Spleen (tissue), 11 donors: ENCODE data around the gene AIRE. TPM values are rescaled to one million over a fixed set of nuclear protein-coding genes. Genes with fewer than 3 reads are reported as not detected.

Experiments
- DNase-seq: peaks from one replicate; pipeline ENCODE4 v3.0.0-alpha.2; 2020
- H3K27ac ChIP-seq, 8 donors: fragments of 200-600 bp; sonication (generic) in 7 of 8; 1 replicate in 4 of 8; 2 replicates in 4 of 8; pipeline versions ENCODE4 v1.5.0 to v1.8.0; 2016 to 2021; ENCODE audit warnings: inconsistent platforms in 4 of 8, mild to moderate bottlenecking in 4 of 8, moderate library complexity in 1 of 8
- H3K27me3 ChIP-seq, 7 donors: fragments of 200-600 bp; sonication (generic) in 6 of 7; replicated peaks in 1 of 7; 1 replicate in 4 of 7; 2 replicates in 3 of 7; pipeline versions ENCODE4 v1.5.0 to v1.8.0; 2016 to 2021; ENCODE audit warnings: inconsistent platforms in 3 of 7, mild to moderate bottlenecking in 1 of 7
- H3K36me3 ChIP-seq, 6 donors: fragments of 200-600 bp; sonication (generic) in 5 of 6; 1 replicate in 4 of 6; 2 replicates in 2 of 6; pipeline versions ENCODE4 v1.5.0 to v1.8.0; 2016 to 2021; ENCODE audit warnings: inconsistent platforms in 2 of 6
- H3K4me1 ChIP-seq, 6 donors: fragments of 200-600 bp; sonication (generic) in 5 of 6; 1 replicate in 3 of 6; 2 replicates in 3 of 6; pipeline versions ENCODE4 v1.5.0 to v1.8.0; 2016 to 2021; ENCODE audit warnings: inconsistent platforms in 3 of 6
- H3K4me3 ChIP-seq, 8 donors: fragments of 200-600 bp; sonication (generic) in 7 of 8; 1 replicate in 4 of 8; 2 replicates in 4 of 8; pipeline versions ENCODE4 v1.5.0 to v1.8.0; 2016 to 2021; ENCODE audit warnings: inconsistent platforms in 4 of 8, mild to moderate bottlenecking in 4 of 8, moderate library complexity in 2 of 8
- H3K9me3 ChIP-seq, 8 donors: fragments of 200-600 bp; sonication (generic) in 7 of 8; 1 replicate in 4 of 8; 2 replicates in 4 of 8; pipeline versions ENCODE4 v1.5.0 to v1.8.0; 2016 to 2021; ENCODE audit warnings: inconsistent platforms in 4 of 8
- POLR2A ChIP-seq, 3 donors: fragments of 450-650 bp; IDR thresholded peaks; one replicate each; pipeline ENCODE4 v1.5.1; 2017; ENCODE audit warnings: antibody characterized with exemption in 3 of 3, mild to moderate bottlenecking in 1 of 3
- POLR2AphosphoS5 ChIP-seq, 3 donors: sonication (generic); formaldehyde crosslinking; IDR thresholded peaks; one replicate each; pipeline ENCODE4 v1.5.1; 2017; ENCODE audit warnings: antibody characterized with exemption in 3 of 3
- WGBS, 5 donors: extraction: QIAGEN DNeasy Blood & Tissue Kit in 3 of 5; methylation state at CpG; one replicate each; pipeline versions ENCODE4 v1.1.5 to v1.1.7; 2013 to 2018; 5-methylcytosine and 5-hydroxymethylcytosine counted together
- intact Hi-C: fragments of 100-400 bp; cut with DNase I; formaldehyde crosslinking; loops from one replicate; pipeline ENCODE4 v1.15.0; 2023; ENCODE audit warnings: low total_unique reads
- polyA plus RNA-seq, 3 donors: library from polyadenylated mRNA; stranded (reverse); fragments of 200-250 nt; gene quantifications; one replicate each; pipeline ENCODE4 v1.2.1, GENCODE V29; 2013
- total RNA-seq, 7 donors: library from RNA; depleted of rRNA in 3 of 7; stranded (reverse); fragments of >200 nt in 3 of 7; fragmentation: NEBNext Ultra II Directional in 4 of 7; extraction: Animal tissue kit (Norgen Biotek cat#: 25700) in 4 of 7; gene quantifications; one replicate each; pipeline versions ENCODE4 v1.1.0 to v1.2.1, GENCODE V29; 2016 to 2021
- TF ChIP-seq, protein P1 (sequence below), 11 experiments: fragments of 200-600 bp in 7 of 11; fragments of 450-650 bp in 4 of 11; sonication (generic) in 4 of 11; IDR thresholded peaks in 8 of 11; conservative IDR thresholded peaks in 3 of 11; 1 replicate in 7 of 11; 2 replicates in 4 of 11; pipeline versions ENCODE4 v1.4.0 to v1.8.0; 2016 to 2021; ENCODE audit warnings: antibody characterized with exemption in 11 of 11, inconsistent platforms in 4 of 11, mild to moderate bottlenecking in 1 of 11
- donor health status: healthy with polysubstance abuse.
- donor health status: DM: no; HTN: no; CAD: no; lungs with moderate emphysema.
- donor health status: DM: no; HTN: no; CAD: no.
- donor health status: Bipolar disorder and iron deficiency.
- donor health status: healthy.
- donor health status: DM: no; HTN: no; CAD: no.
- donor health status: DM: yes; HTN: yes; CAD: no.

AIRE gene
- total and polyA plus RNA-seq, 10 donors: 0.08 to 0.16 (median 0.10) TPM; not detected in 6

DNA sequence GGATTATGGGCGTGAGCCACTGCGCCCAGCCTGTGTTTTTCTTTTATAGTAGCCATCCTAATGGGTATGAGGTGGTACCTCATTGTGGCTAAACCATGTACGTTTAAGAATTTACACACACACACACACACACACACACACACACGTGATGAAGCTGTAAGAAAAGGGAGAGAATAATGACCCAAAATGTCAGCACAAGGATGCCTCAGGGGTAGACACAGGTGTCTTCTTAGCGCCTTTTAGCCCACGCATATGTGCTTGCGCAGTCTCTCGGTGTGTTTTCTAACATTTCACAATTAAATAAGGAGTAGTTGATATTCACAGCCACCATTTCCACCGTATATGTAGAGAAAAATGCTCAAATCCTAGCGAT lies 13.4 kb downstream of the AIRE start:
- Histone ChIP-seq H3K4me1 (peaks cover 34 to 93% (median 81%) of the 10 kb centered on the region in 6 donors), H3K36me3 (no peaks in the 10 kb centered on the region), H3K27ac (peak overlapping the region; percentile 86 to 94 (median 92)), H3K4me3 (peak overlapping the region; percentile 65 to 95 (median 78)), H3K27me3 (peaks cover 0 to 22% (median 0%) of the 10 kb centered on the region in 7 donors), H3K9me3 (no peaks in the 10 kb centered on the region)
- intact Hi-C loops: no loop called here
- WGBS, 5 donors: 18 to 34% (median 26%) methylated on average over 10 of the region's 10 CpGs
- no peak for TF ChIP-seq POLR2A (IDR thresholded peaks at IDR 0.05)
- no peak for TF ChIP-seq POLR2AphosphoS5 (IDR thresholded peaks at IDR 0.05)
- TF ChIP-seq, protein P1, sequence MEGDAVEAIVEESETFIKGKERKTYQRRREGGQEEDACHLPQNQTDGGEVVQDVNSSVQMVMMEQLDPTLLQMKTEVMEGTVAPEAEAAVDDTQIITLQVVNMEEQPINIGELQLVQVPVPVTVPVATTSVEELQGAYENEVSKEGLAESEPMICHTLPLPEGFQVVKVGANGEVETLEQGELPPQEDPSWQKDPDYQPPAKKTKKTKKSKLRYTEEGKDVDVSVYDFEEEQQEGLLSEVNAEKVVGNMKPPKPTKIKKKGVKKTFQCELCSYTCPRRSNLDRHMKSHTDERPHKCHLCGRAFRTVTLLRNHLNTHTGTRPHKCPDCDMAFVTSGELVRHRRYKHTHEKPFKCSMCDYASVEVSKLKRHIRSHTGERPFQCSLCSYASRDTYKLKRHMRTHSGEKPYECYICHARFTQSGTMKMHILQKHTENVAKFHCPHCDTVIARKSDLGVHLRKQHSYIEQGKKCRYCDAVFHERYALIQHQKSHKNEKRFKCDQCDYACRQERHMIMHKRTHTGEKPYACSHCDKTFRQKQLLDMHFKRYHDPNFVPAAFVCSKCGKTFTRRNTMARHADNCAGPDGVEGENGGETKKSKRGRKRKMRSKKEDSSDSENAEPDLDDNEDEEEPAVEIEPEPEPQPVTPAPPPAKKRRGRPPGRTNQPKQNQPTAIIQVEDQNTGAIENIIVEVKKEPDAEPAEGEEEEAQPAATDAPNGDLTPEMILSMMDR (IDR thresholded peaks at IDR 0.05 in 8 of 11, conservative IDR thresholded peaks at IDR 0.05 in 3 of 11): no peak
- DNase-seq: no peak

DNA sequence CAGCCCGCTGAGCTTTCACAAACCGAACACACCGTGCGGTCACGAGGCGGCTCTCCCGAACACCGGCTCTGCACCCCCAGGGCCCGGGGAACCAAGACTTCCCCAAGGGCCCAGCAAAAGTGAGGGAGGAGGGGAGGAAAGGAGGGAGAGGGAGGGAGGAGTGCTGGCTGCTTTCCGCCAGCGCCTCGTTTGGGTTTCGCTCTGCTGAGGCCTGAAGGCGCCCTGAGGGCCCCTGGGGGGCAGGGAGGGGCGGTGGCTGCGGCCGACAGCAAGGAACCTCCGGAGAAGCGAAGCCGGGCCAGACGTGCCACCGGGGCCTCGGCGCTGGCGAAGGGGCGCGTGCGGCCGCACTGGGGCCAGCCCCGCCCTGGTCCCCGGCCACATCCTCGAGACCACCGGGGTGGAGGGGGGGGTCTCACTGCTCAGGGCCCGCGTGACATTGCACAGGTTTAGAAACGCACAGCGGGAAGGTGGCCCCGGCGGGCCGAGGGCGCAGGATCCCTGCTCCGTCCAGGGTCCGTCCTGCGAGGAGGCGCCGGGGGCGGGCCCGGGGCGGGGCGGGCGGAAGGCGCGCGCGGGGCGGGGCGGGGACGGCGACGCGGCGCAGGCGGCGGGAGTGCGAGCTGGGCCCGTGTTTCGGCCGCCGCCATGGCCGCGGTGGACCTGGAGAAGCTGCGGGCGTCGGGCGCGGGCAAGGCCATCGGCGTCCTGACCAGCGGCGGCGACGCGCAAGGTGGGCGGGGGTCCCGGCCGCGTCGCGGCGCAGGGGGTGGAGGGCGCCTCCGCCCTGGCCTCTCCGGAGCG lies 14.0 kb downstream of the AIRE start, which contains the start of gene PFKL:
PFKL (plus strand) TSS at position 596 of the 804 bp plus-strand sequence; CDS start at position 649, 53 bp downstream.
- intact Hi-C loops: no loop called here
- peak within 1 kb of the TSS; percentile 65 to 95 (median 78) for H3K4me3 ChIP-seq

DNA sequence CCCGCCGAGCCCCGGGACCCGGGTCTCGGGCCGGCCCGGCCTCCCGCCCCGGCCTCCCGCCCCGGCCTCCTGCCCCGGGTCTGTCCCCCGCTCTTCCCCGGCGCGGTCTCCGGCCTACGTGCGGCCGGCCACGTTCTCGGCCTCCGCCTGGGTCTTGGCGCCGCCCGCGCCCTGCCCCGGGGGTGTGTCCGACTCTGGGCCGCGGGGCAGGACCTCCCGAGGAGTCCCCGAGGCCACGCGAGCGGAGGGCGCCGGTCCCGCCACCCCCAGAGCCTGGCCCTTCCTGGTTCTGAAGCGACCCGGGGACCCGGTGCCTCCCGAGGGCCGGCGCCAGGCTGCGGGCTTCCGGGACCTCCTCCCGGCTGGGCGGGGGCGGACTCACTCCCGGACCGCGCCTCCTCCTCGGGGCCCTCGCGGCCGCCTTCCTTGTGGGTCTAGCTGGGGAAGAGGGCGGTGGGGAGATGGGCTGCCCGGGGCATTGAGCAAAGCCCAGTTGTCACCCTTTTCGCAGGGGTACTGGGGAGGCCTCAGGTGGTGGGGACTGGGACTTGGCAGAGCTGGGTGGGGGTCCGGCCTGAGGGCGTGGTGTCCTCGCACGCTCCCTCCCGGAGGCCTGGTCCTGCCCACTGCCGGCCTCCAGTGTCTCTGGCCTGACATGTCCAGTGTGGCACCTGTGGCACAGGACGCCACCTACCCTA lies 14.7 kb downstream of the AIRE start:
- no peaks in the 10 kb centered on the region for H3K9me3 ChIP-seq
- intact Hi-C loops: no loop called here
- TF ChIP-seq POLR2AphosphoS5 (IDR thresholded peaks at IDR 0.05): peak; percentile 80 to 89 (median 82)
- no peak for TF ChIP-seq POLR2A (IDR thresholded peaks at IDR 0.05)
- peak overlapping the region; percentile 86 to 94 (median 92) for H3K27ac ChIP-seq
- peaks cover 0 to 18% (median 0%) of the 10 kb centered on the region in 7 donors for H3K27me3 ChIP-seq
- 0 to 3% (median 1%) methylated on average over 2 to 67 of the region's 67 CpGs for WGBS, 5 donors
- DNase-seq: peak; percentile 95
- no peaks in the 10 kb centered on the region for H3K36me3 ChIP-seq
- H3K4me3 ChIP-seq: peak overlapping the region; percentile 65 to 95 (median 78)
- H3K4me1 ChIP-seq: peaks cover 32 to 93% (median 80%) of the 10 kb centered on the region in 6 donors

More for the DNA sequence above, 14.0 kb downstream of the AIRE start, which contains the start of gene PFKL:
- 0 to 1% (median 1%) methylated on average over 37 to 94 of the region's 94 CpGs for WGBS, 5 donors
- no peaks in the 10 kb centered on the region for H3K9me3 ChIP-seq
- no peaks in the 10 kb centered on the region for H3K36me3 ChIP-seq
- peak within 1 kb of the TSS; percentile 86 to 94 (median 92) for H3K27ac ChIP-seq
- H3K4me1 ChIP-seq: peaks cover 30 to 93% (median 80%) of the 10 kb centered on the region in 6 donors
- H3K27me3 ChIP-seq: peaks cover 0 to 22% (median 0%) of the 10 kb centered on the region in 7 donors
- TF ChIP-seq POLR2AphosphoS5 (IDR thresholded peaks at IDR 0.05): peak; percentile 78 to 80 (median 79)
- TF ChIP-seq, protein P1 (IDR thresholded peaks at IDR 0.05 in 8 of 11, conservative IDR thresholded peaks at IDR 0.05 in 3 of 11): peak in 3 of 11 experiments; percentile 7 to 13 (median 10)
- TF ChIP-seq POLR2A (IDR thresholded peaks at IDR 0.05): peak in 1 of 3 donors; percentile 11
- peak; percentile 93 for DNase-seq

DNA sequence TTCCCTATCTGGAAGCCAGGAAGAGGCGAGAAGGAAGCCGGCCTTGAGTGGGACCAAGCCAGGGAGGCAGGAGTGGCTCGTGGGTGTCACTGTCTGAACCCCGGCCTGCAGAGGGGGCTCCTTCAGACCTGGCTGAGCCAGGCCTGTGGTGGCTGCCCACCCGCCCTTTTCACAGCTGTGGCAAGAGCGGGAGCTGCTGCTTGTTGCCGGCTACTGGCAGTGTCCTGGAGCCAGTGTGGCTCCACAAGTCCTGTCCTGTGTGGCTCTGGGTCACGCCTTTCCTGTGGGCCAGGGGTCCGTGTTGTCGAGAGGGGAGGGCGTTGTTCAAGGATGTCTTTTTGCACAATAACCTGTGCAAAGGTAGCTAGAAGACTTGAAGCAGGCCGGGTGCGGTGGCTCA lies 15.5 kb downstream of the AIRE start:
- Histone ChIP-seq H3K36me3 (peaks cover 0 to 5% (median 0%) of the 10 kb centered on the region in 6 donors), H3K4me3 (peak overlapping the region; percentile 65 to 95 (median 78)), H3K27ac (peak overlapping the region in 6 of 8 donors; percentile 91 to 94 (median 93)), H3K9me3 (no peaks in the 10 kb centered on the region), H3K4me1 (peaks cover 30 to 93% (median 82%) of the 10 kb centered on the region in 6 donors), H3K27me3 (peaks cover 0 to 12% (median 0%) of the 10 kb centered on the region in 7 donors)
- intact Hi-C loops: no loop called here
- TF ChIP-seq, protein P1 (IDR thresholded peaks at IDR 0.05 in 8 of 11, conservative IDR thresholded peaks at IDR 0.05 in 3 of 11): no peak
- TF ChIP-seq POLR2A (IDR thresholded peaks at IDR 0.05): no peak
- TF ChIP-seq POLR2AphosphoS5 (IDR thresholded peaks at IDR 0.05): no peak
- 63 to 77% (median 71%) methylated on average over 13 of the region's 13 CpGs for WGBS, 5 donors
- no peak for DNase-seq
